Chondrocyte (in vitro differentiated cells): ENCODE measurements around the gene PLA2G2D. TPM values are rescaled to one million over a fixed set of nuclear protein-coding genes. Genes with fewer than 3 reads are reported as not detected.

Experiments
- DNase-seq: peaks from one replicate; pipeline ENCODE4 v3.0.0; 2021; ENCODE audit warnings: mixed read lengths, low spot score
- H3K27ac Mint-ChIP-seq: one replicate; pipeline ENCODE4 v1.8.0; 2021; ENCODE audit warnings: mild to moderate bottlenecking, moderate library complexity, mixed read lengths; ENCODE audit not compliant: unreplicated experiment
- H3K27me3 Mint-ChIP-seq: 2 replicates; pipeline ENCODE4 v1.8.0; 2021; ENCODE audit warnings: low read depth, mixed read lengths
- H3K36me3 Mint-ChIP-seq: 2 replicates; pipeline ENCODE4 v1.8.0; 2021; ENCODE audit warnings: low read depth, mixed read lengths
- H3K4me1 Mint-ChIP-seq: 2 replicates; pipeline ENCODE4 v1.8.0; 2021; ENCODE audit warnings: low read depth, mild to moderate bottlenecking, mixed read lengths
- H3K4me3 Mint-ChIP-seq: one replicate; pipeline ENCODE4 v1.8.0; 2021; ENCODE audit warnings: mild to moderate bottlenecking, moderate library complexity, mixed read lengths; ENCODE audit not compliant: unreplicated experiment
- H3K9me3 Mint-ChIP-seq: 2 replicates; pipeline ENCODE4 v1.8.0; 2021; ENCODE audit warnings: low read depth, mixed read lengths
- total RNA-seq: library from RNA; stranded (reverse); gene quantifications from 3 replicates; pipeline ENCODE4 v1.2.1, GENCODE V29; 2021
- TF ChIP-seq, protein P1 (sequence below): fragments of 200-600 bp; sonication (generic); IDR thresholded peaks from 2 replicates; pipeline ENCODE4 v1.5.0; 2021; ENCODE audit warnings: antibody characterized with exemption, mild to moderate bottlenecking, moderate library complexity

Gene PLA2G2D
- total RNA-seq, 1 donor from 2014 or later: not detected

- TF ChIP-seq, protein P1, sequence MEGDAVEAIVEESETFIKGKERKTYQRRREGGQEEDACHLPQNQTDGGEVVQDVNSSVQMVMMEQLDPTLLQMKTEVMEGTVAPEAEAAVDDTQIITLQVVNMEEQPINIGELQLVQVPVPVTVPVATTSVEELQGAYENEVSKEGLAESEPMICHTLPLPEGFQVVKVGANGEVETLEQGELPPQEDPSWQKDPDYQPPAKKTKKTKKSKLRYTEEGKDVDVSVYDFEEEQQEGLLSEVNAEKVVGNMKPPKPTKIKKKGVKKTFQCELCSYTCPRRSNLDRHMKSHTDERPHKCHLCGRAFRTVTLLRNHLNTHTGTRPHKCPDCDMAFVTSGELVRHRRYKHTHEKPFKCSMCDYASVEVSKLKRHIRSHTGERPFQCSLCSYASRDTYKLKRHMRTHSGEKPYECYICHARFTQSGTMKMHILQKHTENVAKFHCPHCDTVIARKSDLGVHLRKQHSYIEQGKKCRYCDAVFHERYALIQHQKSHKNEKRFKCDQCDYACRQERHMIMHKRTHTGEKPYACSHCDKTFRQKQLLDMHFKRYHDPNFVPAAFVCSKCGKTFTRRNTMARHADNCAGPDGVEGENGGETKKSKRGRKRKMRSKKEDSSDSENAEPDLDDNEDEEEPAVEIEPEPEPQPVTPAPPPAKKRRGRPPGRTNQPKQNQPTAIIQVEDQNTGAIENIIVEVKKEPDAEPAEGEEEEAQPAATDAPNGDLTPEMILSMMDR: no peak
- Mint-ChIP-seq H3K27ac (peak overlapping the region; percentile 39), H3K27me3 (peaks cover 20% of the 10 kb centered on the region), H3K4me1 (no peaks in the 10 kb centered on the region), H3K36me3 (peaks cover 5% of the 10 kb centered on the region), H3K9me3 (peaks cover 33% of the 10 kb centered on the region), H3K4me3 (no peak overlapping the region)
- DNase-seq: no peak
Measured at GRCh38 chr1:20164694-20165202, 45.4 kb upstream of the PLA2G2D start.

- no peak overlapping the region for H3K27ac Mint-ChIP-seq
- TF ChIP-seq, protein P1: no peak
- H3K4me1 Mint-ChIP-seq: no peaks in the 10 kb centered on the region
- peaks cover 5% of the 10 kb centered on the region for H3K36me3 Mint-ChIP-seq
- DNase-seq: no peak
- H3K9me3 Mint-ChIP-seq: peaks cover 43% of the 10 kb centered on the region
- H3K27me3 Mint-ChIP-seq: peaks cover 3% of the 10 kb centered on the region
- no peak overlapping the region for H3K4me3 Mint-ChIP-seq
Measured at GRCh38 chr1:20160034-20160433, 40.7 kb upstream of the PLA2G2D start.

- no peaks in the 10 kb centered on the region for H3K4me1 Mint-ChIP-seq
- no peak overlapping the region for H3K4me3 Mint-ChIP-seq
- H3K27ac Mint-ChIP-seq: no peak overlapping the region
- peaks cover 3% of the 10 kb centered on the region for H3K27me3 Mint-ChIP-seq
- H3K36me3 Mint-ChIP-seq: peaks cover 3% of the 10 kb centered on the region
- peaks cover 41% of the 10 kb centered on the region for H3K9me3 Mint-ChIP-seq
- DNase-seq: peak; percentile 18
- TF ChIP-seq, protein P1: no peak
Measured at GRCh38 chr1:20158358-20159070, 39.2 kb upstream of the PLA2G2D start.

GRCh38 chr1:20154301-20154831, 35.0 kb upstream of the PLA2G2D start:
- peak; percentile 58 for DNase-seq
- peaks cover 3% of the 10 kb centered on the region for H3K4me1 Mint-ChIP-seq
- H3K36me3 Mint-ChIP-seq: no peaks in the 10 kb centered on the region
- TF ChIP-seq, protein P1: no peak
- H3K9me3 Mint-ChIP-seq: peaks cover 7% of the 10 kb centered on the region
- H3K27ac Mint-ChIP-seq: no peak overlapping the region
- peaks cover 8% of the 10 kb centered on the region for H3K27me3 Mint-ChIP-seq
- no peak overlapping the region for H3K4me3 Mint-ChIP-seq

GRCh38 chr1:20153000-20153418, 33.7 kb upstream of the PLA2G2D start:
- no peak overlapping the region for H3K4me3 Mint-ChIP-seq
- peaks cover 12% of the 10 kb centered on the region for H3K27me3 Mint-ChIP-seq
- no peak overlapping the region for H3K27ac Mint-ChIP-seq
- peaks cover 3% of the 10 kb centered on the region for H3K4me1 Mint-ChIP-seq
- H3K9me3 Mint-ChIP-seq: no peaks in the 10 kb centered on the region
- peak; percentile 69 for DNase-seq
- TF ChIP-seq, protein P1: no peak
- H3K36me3 Mint-ChIP-seq: no peaks in the 10 kb centered on the region
